Endodermal cell (in vitro differentiated cells): ENCODE measurements around the gene CORO1C. TPM values are rescaled to one million over a fixed set of nuclear protein-coding genes. Genes with fewer than 3 reads are reported as not detected.

Source experiments
- DNase-seq: peaks from one replicate; pipeline ENCODE4 v3.0.0-alpha.2; 2017
- H3K27ac ChIP-seq: 2 replicates; pipeline ENCODE4 v1.5.1; 2013; ENCODE audit warnings: mild to moderate bottlenecking, low read depth, low read length, moderate library complexity
- H3K27me3 ChIP-seq: 2 replicates; pipeline ENCODE4 v1.6.1; 2013; ENCODE audit warnings: mild to moderate bottlenecking, low read length, moderate library complexity; ENCODE audit not compliant: insufficient read depth, control insufficient read depth, poor library complexity, severe bottlenecking
- H3K36me3 ChIP-seq: 2 replicates; pipeline ENCODE4 v1.7.0; 2013; ENCODE audit warnings: mild to moderate bottlenecking, low read length, moderate library complexity; ENCODE audit not compliant: control insufficient read depth, insufficient read depth
- H3K4me1 ChIP-seq: one replicate; pipeline ENCODE4 v1.7.0; 2013; ENCODE audit warnings: low read length; ENCODE audit not compliant: control insufficient read depth, insufficient read depth
- H3K4me3 ChIP-seq: 2 replicates; pipeline ENCODE4 v1.5.1; 2013; ENCODE audit warnings: mild to moderate bottlenecking, low read length, moderate library complexity
- H3K9ac ChIP-seq: 2 replicates; pipeline ENCODE4 v1.6.1; 2013; ENCODE audit warnings: mild to moderate bottlenecking, low read length, moderate library complexity; ENCODE audit not compliant: poor library complexity, severe bottlenecking; ENCODE audit errors: extremely low read depth
- H3K9me3 ChIP-seq: 2 replicates; pipeline ENCODE4 v1.6.1; 2013; ENCODE audit warnings: mild to moderate bottlenecking, low read length, moderate library complexity; ENCODE audit not compliant: control insufficient read depth
- H3K27ac Mint-ChIP-seq: 2 replicates; pipeline ENCODE4 v1.8.0; 2020; ENCODE audit warnings: mixed read lengths
- H3K27me3 Mint-ChIP-seq: 2 replicates; pipeline ENCODE4 v1.8.0; 2021; ENCODE audit warnings: mild to moderate bottlenecking, mixed read lengths; ENCODE audit not compliant: insufficient read depth
- H3K36me3 Mint-ChIP-seq: 2 replicates; pipeline ENCODE4 v1.8.0; 2020; ENCODE audit warnings: low read depth, mixed read lengths
- H3K4me1 Mint-ChIP-seq: 2 replicates; pipeline ENCODE4 v1.8.0; 2020; ENCODE audit warnings: mixed read lengths
- H3K4me3 Mint-ChIP-seq: 2 replicates; pipeline ENCODE4 v1.8.0; 2020; ENCODE audit warnings: mild to moderate bottlenecking, moderate library complexity, mixed read lengths
- H3K9me3 Mint-ChIP-seq: 2 replicates; pipeline ENCODE4 v1.8.0; 2020; ENCODE audit warnings: mild to moderate bottlenecking, mixed read lengths
- CTCF ChIP-seq: fragments of 200-600 bp; sonication (generic); conservative IDR thresholded peaks from 2 replicates; pipeline ENCODE4 v1.5.0; 2021; ENCODE audit warnings: antibody characterized with exemption, mild to moderate bottlenecking
- WGBS, 2 experiments: methylation state at CpG; one replicate each; pipeline versions ENCODE4 v1.1.5 to v1.1.7; 2013; ENCODE audit warnings: missing lambda C conversion rate in 2 of 2, mixed read lengths in 1 of 2; ENCODE audit not compliant: insufficient coverage in 1 of 2, insufficient read length in 1 of 2; 5-methylcytosine and 5-hydroxymethylcytosine counted together
- total RNA-seq, 2 donors: library from RNA; stranded (reverse); fragmentation: NEBNext Ultra II Directional in 1 of 2; extraction: Animal tissue kit (Norgen Biotek cat#: 25700) in 1 of 2; gene quantifications; 2 replicates in 1 of 2; 3 replicates in 1 of 2; pipeline ENCODE4 v1.2.1, GENCODE V29; 2021

Gene CORO1C
- total RNA-seq, 2 donors from 2014 or later: 122 to 125 TPM

GRCh38 chr12:108647585-108648287 is 83.6 kb downstream of the CORO1C start:
- H3K27me3 ChIP-seq: no peaks in the 10 kb centered on the region
- peaks cover 98% of the 10 kb centered on the region for H3K36me3 ChIP-seq
- H3K4me3 ChIP-seq: no peak overlapping the region
- 91 to 93% methylated on average over 9 to 11 of the region's 11 CpGs for WGBS, 2 experiments
- DNase-seq: peak; percentile 57
- H3K9ac ChIP-seq: no peak overlapping the region
- no peaks in the 10 kb centered on the region for H3K27me3 Mint-ChIP-seq
- peaks cover 5% of the 10 kb centered on the region for H3K4me1 Mint-ChIP-seq
- no peaks in the 10 kb centered on the region for H3K9me3 Mint-ChIP-seq
- H3K9me3 ChIP-seq: no peaks in the 10 kb centered on the region
- H3K27ac Mint-ChIP-seq: no peak overlapping the region
- peak; percentile 1 for TF ChIP-seq CTCF
- no peak overlapping the region for H3K4me3 Mint-ChIP-seq
- H3K36me3 Mint-ChIP-seq: peaks cover 62% of the 10 kb centered on the region
- H3K27ac ChIP-seq: no peak overlapping the region
- H3K4me1 ChIP-seq: no peaks in the 10 kb centered on the region

- peaks cover 56% of the 10 kb centered on the region for H3K36me3 Mint-ChIP-seq
- no peak overlapping the region for H3K4me3 ChIP-seq
These were observed 84.4 kb downstream of the CORO1C start for GRCh38 chr12:108646600-108647579.

More at GRCh38 chr12:108646600-108647579, 84.4 kb downstream of the CORO1C start:
- H3K27me3 ChIP-seq: no peaks in the 10 kb centered on the region
- peak; percentile 50 for DNase-seq
- Mint-ChIP-seq H3K27me3 (no peaks in the 10 kb centered on the region), H3K27ac (no peak overlapping the region), H3K4me1 (peaks cover 2% of the 10 kb centered on the region), H3K9me3 (no peaks in the 10 kb centered on the region), H3K4me3 (no peak overlapping the region)
- no peaks in the 10 kb centered on the region for H3K4me1 ChIP-seq
- 91 to 98% methylated on average over 6 to 10 of the region's 10 CpGs for WGBS, 2 experiments
- peak; percentile 19 for TF ChIP-seq CTCF
- no peak overlapping the region for H3K27ac ChIP-seq
- H3K36me3 ChIP-seq: peaks cover 93% of the 10 kb centered on the region
- no peak overlapping the region for H3K9ac ChIP-seq
- H3K9me3 ChIP-seq: no peaks in the 10 kb centered on the region
